K562 (cell line): ENCODE measurements around the gene RNF121. TPM values are rescaled to one million over a fixed set of nuclear protein-coding genes. Genes with fewer than 3 reads are reported as not detected.
A peak's percentile ranks its signal among the peaks of the same experiment; 100 is the strongest.

ENCODE experiments used
- ATAC-seq: fragments of 200-7000 bp; cut with Tn5 transposase; 3 replicates; pipeline ENCODE4 v1.9.1; 2020; ENCODE audit warnings: moderate library complexity
- BruUV-seq: library from RNA; stranded (reverse); fragments of 400-500 nt; replicated peaks from 2 replicates; lab custom pipeline; 2021; lab: Mats Ljungman, UMichigan
- CTCF ChIA-PET: fragments of 300-600 bp; formaldehyde crosslinking; extraction: SDS; loops from one replicate; lab custom pipeline; 2021; ENCODE audit warnings: low intra/inter-chr PET ratio; lab: Yijun Ruan, JAX
- POLR2A ChIA-PET: fragments of 300-600, 350-650 bp; sonication (Branson Sonifier 250); formaldehyde crosslinking; extraction: SDS; loops from one replicate; lab custom pipeline; 2021; ENCODE audit warnings: antibody characterized with exemption, inconsistent platforms; lab: Yijun Ruan, JAX
- DNase-seq, 4 experiments: peaks; one replicate each; pipeline versions ENCODE4 v3.0.0 to v3.0.0-alpha.2; 2011 to 2018; ENCODE audit warnings: low spot score in 3 of 4, mixed read lengths in 3 of 4; ENCODE audit errors: extremely low read depth in 1 of 4
- FAIRE-seq: peaks from 2 replicates; lab custom pipeline; 2011; peaks lifted over from hg19 to GRCh38; lab: Jason Lieb, UNC
- H2AFZ ChIP-seq: 2 replicates; pipeline ENCODE4 v1.6.0; 2011; ENCODE audit warnings: low read depth, low read length, control low read depth, inconsistent platforms
- H3K27ac ChIP-seq: fragments of 200-600 bp; 3 replicates; pipeline ENCODE4 v1.8.0; 2011; ENCODE audit warnings: low read depth, mild to moderate bottlenecking, control low read depth, inconsistent platforms, low read length, moderate library complexity, mixed read lengths; ENCODE audit errors: extremely low read depth
- H3K27me3 ChIP-seq, 2 experiments: fragments of 300-600 bp in 1 of 2; 2 replicates in 1 of 2; 3 replicates in 1 of 2; pipeline versions ENCODE4 v1.6.0 to v1.8.0; 2011; ENCODE audit warnings: inconsistent platforms in 2 of 2, low read length in 2 of 2, mild to moderate bottlenecking in 1 of 2, mixed read lengths in 1 of 2, moderate library complexity in 1 of 2; ENCODE audit not compliant: control insufficient read depth in 2 of 2, insufficient read depth in 2 of 2
- H3K36me3 ChIP-seq: fragments of 300-600 bp; 3 replicates; pipeline ENCODE4 v1.8.0; 2011; ENCODE audit warnings: mild to moderate bottlenecking, low read length, inconsistent platforms; ENCODE audit not compliant: control insufficient read depth, insufficient read depth
- H3K4me1 ChIP-seq, 2 experiments: fragments of 200-600 bp in 1 of 2; replicated peaks in 1 of 2; 2 replicates in 1 of 2; 3 replicates in 1 of 2; pipeline versions ENCODE4 v1.5.1 to v1.8.0; 2011; ENCODE audit warnings: inconsistent platforms in 2 of 2, low read length in 2 of 2, mild to moderate bottlenecking in 1 of 2, mixed read lengths in 1 of 2, moderate library complexity in 1 of 2; ENCODE audit not compliant: control insufficient read depth in 2 of 2, insufficient read depth in 2 of 2
- H3K4me2 ChIP-seq: 2 replicates; pipeline ENCODE4 v1.6.1; 2011; ENCODE audit warnings: low read length, control low read depth, inconsistent platforms, mixed read lengths; ENCODE audit not compliant: insufficient read depth
- H3K4me3 ChIP-seq: fragments of 200-600 bp; sonication (generic), shearing (Covaris generic); 2 replicates; pipeline ENCODE4 v1.5.1; 2016; ENCODE audit warnings: control low read depth, inconsistent platforms
- H3K79me2 ChIP-seq: fragments of 200-600 bp; 3 replicates; pipeline ENCODE4 v1.8.0; 2011; ENCODE audit warnings: low read length, inconsistent platforms; ENCODE audit not compliant: control insufficient read depth, insufficient read depth
- H3K9ac ChIP-seq, 2 experiments: 2 replicates each; pipeline versions ENCODE4 v1.6.0 to v1.6.1; 2011; ENCODE audit warnings: low read depth in 2 of 2, low read length in 2 of 2, control low read depth in 1 of 2, inconsistent platforms in 1 of 2, mild to moderate bottlenecking in 1 of 2, mixed read lengths in 1 of 2; ENCODE audit not compliant: insufficient read depth in 1 of 2
- H3K9me1 ChIP-seq: one replicate; pipeline ENCODE4 v1.6.0; 2011; ENCODE audit warnings: inconsistent platforms, mild to moderate bottlenecking, low read length, moderate library complexity; ENCODE audit not compliant: control insufficient read depth, insufficient read depth
- H3K9me3 ChIP-seq: replicated peaks from 2 replicates; pipeline ENCODE4 v1.5.1; 2011; ENCODE audit warnings: low read depth, low read length, inconsistent platforms; ENCODE audit not compliant: control insufficient read depth, insufficient read depth
- H4K20me1 ChIP-seq: replicated peaks from 2 replicates; pipeline ENCODE4 v1.6.1; 2011; ENCODE audit warnings: low read length, inconsistent platforms, mixed read lengths; ENCODE audit not compliant: control insufficient read depth, insufficient read depth
- BHLHE40 ChIP-seq: IDR thresholded peaks from 2 replicates; pipeline ENCODE4 v1.6.1; 2011; ENCODE audit warnings: low read length, improper control_type of control experiment
- DNMT1 ChIP-seq: fragments of 450-650 bp; IDR thresholded peaks from 2 replicates; pipeline ENCODE4 v1.6.1; 2016; ENCODE audit warnings: antibody characterized with exemption, mild to moderate bottlenecking
- PHB ChIP-seq: fragments of 250-450 bp; sonication (Bioruptor Pico); IDR thresholded peaks from 2 replicates; pipeline ENCODE4 v1.5.0; 2021
- SPI1 ChIP-seq: IDR thresholded peaks from 2 replicates; pipeline ENCODE4 v1.6.1; 2011; ENCODE audit warnings: low read depth, low read length, control low read depth, borderline replicate concordance
- VEZF1 ChIP-seq: fragments of 200-800 bp; sonication (Bioruptor generic); IDR thresholded peaks from 2 replicates; pipeline ENCODE4 v1.6.1; 2017; ENCODE audit warnings: missing genetic modification characterization, missing compliant biosample characterization
- ZNF121 ChIP-seq: sonication (generic); formaldehyde crosslinking; conservative IDR thresholded peaks from 2 replicates; pipeline ENCODE4 v1.8.0; 2022; ENCODE audit warnings: missing genetic modification reagents
- ZZZ3 ChIP-seq: fragments of 450-650 bp; IDR thresholded peaks from 2 replicates; pipeline ENCODE4 v1.6.1; 2016; ENCODE audit warnings: antibody characterized with exemption, mild to moderate bottlenecking, moderate library complexity
- WGBS: fragments of 100-300 bp; shearing (Covaris generic); methylation state at CpG from one replicate; pipeline ENCODE4 v1.1.6; 2016; ENCODE audit warnings: low coverage, mixed read lengths; ENCODE audit not compliant: insufficient coverage; ENCODE audit errors: missing lambda C conversion rate; 5-methylcytosine and 5-hydroxymethylcytosine counted together
- in situ Hi-C: fragments of 300-500 bp; cut with MboI; formaldehyde crosslinking; loops from 4 replicates; pipeline ENCODE4 v1.15.0; 2018; ENCODE audit warnings: inconsistent platforms, mixed read lengths
- intact Hi-C: fragments of 100-400 bp; cut with micrococcal nuclease; formaldehyde crosslinking; loops from 2 replicates; pipeline ENCODE4 v1.14.2; 2022
- polyA plus RNA-seq, 8 experiments: library from polyadenylated mRNA; depleted of rRNA in 4 of 8; stranded (reverse) in 5 of 8; unstranded in 3 of 8; fragments of >200 nt; fragmentation: Nextera tagmentation in 2 of 8; fragmentation: Illumina TruSeq in 1 of 8; extraction: Ambion mirVana in 2 of 8; extraction: Trizol in 1 of 8; gene quantifications; 2 replicates each; pipeline versions ENCODE4 v1.2.1 to v1.2.3, GENCODE V29; 2011 to 2014; ENCODE audit warnings: inconsistent platforms in 1 of 8, missing spikeins in 1 of 8
- total RNA-seq, 7 experiments: library from RNA; depleted of rRNA in 6 of 7; stranded (reverse); fragments of >200 nt in 6 of 7; fragmentation: Illumina TruSeq in 2 of 7; extraction: Trizol in 2 of 7; gene quantifications; 2 replicates each; pipeline versions ENCODE4 v1.2.1 to v1.2.3, GENCODE V29; 2011 to 2021; ENCODE audit warnings: low replicate concordance in 1 of 7
- TF ChIP-seq, protein P1 (sequence below): fragments of 250-450 bp; sonication (Bioruptor Pico); IDR thresholded peaks from 2 replicates; pipeline ENCODE4 v1.6.1; 2021; ENCODE audit warnings: mild to moderate bottlenecking
- TF ChIP-seq, protein P2 (sequence below): fragments of 200-400 bp; formaldehyde crosslinking; IDR thresholded peaks from 2 replicates; pipeline ENCODE4 v1.6.1; 2017; ENCODE audit warnings: mild to moderate bottlenecking, low read depth, low read length, moderate library complexity

Gene RNF121
- total and polyA plus RNA-seq, 9 of the 15 experiments (the other 6 are each of a cell fraction or from before 2014, with no cell fraction given), result 8.0 to 63.4 (median 20.5) TPM

DNA sequence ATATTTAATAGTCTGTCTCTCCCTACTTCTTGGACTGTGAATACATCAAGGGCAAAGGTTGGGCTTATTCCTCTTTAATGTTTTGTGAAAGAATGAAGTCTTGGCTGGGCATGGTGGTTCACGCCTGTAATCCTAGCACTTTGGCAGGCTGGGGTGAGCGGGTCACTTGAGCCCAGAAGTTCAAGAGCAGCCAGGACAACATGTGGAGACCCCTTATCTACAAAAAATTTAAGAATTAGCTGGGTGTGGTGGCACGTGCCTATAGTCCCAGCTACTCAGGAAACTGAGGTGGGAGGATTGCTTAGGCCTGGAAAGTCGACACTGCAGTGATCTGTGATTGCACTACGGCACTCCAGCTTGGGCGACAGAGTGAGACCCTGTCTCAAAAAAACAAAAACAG is 20.2 kb downstream of the RNF121 start:
- in situ Hi-C loops (no loop called here), intact Hi-C loops (no loop called here)
- Histone ChIP-seq H3K4me3 (no peak overlapping the region), H3K4me1 (peaks cover 24 to 30% of the 10 kb centered on the region in 2 experiments), H3K27ac (peak overlapping the region; percentile 66), H3K36me3 (peaks cover 8% of the 10 kb centered on the region; the same call in 2 of the 3 replicates), H3K9me1 (no peaks in the 10 kb centered on the region), H3K4me2 (no peak overlapping the region), H2AFZ (no peak overlapping the region), H3K9me3 (no peaks in the 10 kb centered on the region), H3K27me3 (no peaks in the 10 kb centered on the region), H3K9ac (peak overlapping the region in 1 of 2 experiments; percentile 74; a peak in 1 of 4 replicates), H3K79me2 (peaks cover 67% of the 10 kb centered on the region), H4K20me1 (peaks cover 21% of the 10 kb centered on the region; the same call in 1 of the 2 replicates)
- TF ChIP-seq DNMT1, result no peak
- no peak for TF ChIP-seq SPI1
- TF ChIP-seq, protein P1, sequence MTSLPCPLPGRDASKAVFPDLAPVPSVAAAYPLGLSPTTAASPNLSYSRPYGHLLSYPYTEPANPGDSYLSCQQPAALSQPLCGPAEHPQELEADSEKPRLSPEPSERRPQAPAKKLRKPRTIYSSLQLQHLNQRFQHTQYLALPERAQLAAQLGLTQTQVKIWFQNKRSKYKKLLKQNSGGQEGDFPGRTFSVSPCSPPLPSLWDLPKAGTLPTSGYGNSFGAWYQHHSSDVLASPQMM (CRISPR knock-in tag), result no peak
- TF ChIP-seq VEZF1 (CRISPR knock-in tag), result no peak
- TF ChIP-seq BHLHE40, result peak; percentile 60
- peak; percentile 4; the same call in 1 of the 2 replicates for TF ChIP-seq ZNF121 (CRISPR knock-in tag)
- no peak for TF ChIP-seq ZZZ3
- TF ChIP-seq, protein P2, sequence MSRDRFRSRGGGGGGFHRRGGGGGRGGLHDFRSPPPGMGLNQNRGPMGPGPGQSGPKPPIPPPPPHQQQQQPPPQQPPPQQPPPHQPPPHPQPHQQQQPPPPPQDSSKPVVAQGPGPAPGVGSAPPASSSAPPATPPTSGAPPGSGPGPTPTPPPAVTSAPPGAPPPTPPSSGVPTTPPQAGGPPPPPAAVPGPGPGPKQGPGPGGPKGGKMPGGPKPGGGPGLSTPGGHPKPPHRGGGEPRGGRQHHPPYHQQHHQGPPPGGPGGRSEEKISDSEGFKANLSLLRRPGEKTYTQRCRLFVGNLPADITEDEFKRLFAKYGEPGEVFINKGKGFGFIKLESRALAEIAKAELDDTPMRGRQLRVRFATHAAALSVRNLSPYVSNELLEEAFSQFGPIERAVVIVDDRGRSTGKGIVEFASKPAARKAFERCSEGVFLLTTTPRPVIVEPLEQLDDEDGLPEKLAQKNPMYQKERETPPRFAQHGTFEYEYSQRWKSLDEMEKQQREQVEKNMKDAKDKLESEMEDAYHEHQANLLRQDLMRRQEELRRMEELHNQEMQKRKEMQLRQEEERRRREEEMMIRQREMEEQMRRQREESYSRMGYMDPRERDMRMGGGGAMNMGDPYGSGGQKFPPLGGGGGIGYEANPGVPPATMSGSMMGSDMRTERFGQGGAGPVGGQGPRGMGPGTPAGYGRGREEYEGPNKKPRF, result no peak
- TF ChIP-seq PHB (CRISPR knock-in tag), result no peak
- ChIA-PET POLR2A (interaction anchor here (1.3 to 2.2 kb wide), 4 partner anchors 9 to 20 kb away, joined by 4 to 11 read pairs (median 8); partner anchors contain the start of genes RNF121 and XNDC1N), CTCF (no interaction called here)
- FAIRE-seq (no peak), DNase-seq (no peak), ATAC-seq (peak; percentile 18; the same call in 2 of the 3 replicates)
- no TSS peak for BruUV-seq
- WGBS, result 20% methylated on average over 6 of the region's 6 CpGs
